GM18951 (cell line): ENCODE data around the gene IFNB1.

Experiments
- POLR2A ChIP-seq: IDR thresholded peaks from 4 replicates; pipeline ENCODE4 v1.6.1; 2011; ENCODE audit warnings: mild to moderate bottlenecking; ENCODE audit not compliant: insufficient read length, insufficient read depth; ENCODE audit errors: extremely low read depth
- in situ Hi-C: fragments of 300-500 bp; cut with MboI; formaldehyde crosslinking; loops from one replicate; pipeline ENCODE4 v1.12.0; 2022; ENCODE audit warnings: low sequenced_read_pairs, mixed read lengths, inconsistent platforms; ENCODE audit not compliant: unreplicated experiment

Gene IFNB1

DNA sequence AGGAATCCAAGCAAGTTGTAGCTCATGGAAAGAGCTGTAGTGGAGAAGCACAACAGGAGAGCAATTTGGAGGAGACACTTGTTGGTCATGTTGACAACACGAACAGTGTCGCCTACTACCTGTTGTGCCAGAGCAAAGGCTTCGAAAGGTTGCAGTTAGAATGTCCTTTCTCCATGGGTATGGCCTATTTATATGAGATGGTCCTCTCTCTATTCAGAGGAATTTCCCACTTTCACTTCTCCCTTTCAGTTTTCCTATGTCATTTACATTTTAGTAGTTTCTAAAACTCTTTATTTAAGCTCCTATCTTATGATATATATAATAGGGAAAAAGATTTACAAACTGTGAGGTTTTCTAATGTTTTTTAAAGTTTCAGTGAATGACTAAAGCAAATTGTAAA lies at the start of gene IFNB1:
Gene IFNB1, minus strand, starts transcription at position 162 of the 400 bp plus-strand sequence. Its CDS starts 73 bp downstream, at position 89.
- in situ Hi-C loops: no loop called here
- no peak for TF ChIP-seq POLR2A

DNA sequence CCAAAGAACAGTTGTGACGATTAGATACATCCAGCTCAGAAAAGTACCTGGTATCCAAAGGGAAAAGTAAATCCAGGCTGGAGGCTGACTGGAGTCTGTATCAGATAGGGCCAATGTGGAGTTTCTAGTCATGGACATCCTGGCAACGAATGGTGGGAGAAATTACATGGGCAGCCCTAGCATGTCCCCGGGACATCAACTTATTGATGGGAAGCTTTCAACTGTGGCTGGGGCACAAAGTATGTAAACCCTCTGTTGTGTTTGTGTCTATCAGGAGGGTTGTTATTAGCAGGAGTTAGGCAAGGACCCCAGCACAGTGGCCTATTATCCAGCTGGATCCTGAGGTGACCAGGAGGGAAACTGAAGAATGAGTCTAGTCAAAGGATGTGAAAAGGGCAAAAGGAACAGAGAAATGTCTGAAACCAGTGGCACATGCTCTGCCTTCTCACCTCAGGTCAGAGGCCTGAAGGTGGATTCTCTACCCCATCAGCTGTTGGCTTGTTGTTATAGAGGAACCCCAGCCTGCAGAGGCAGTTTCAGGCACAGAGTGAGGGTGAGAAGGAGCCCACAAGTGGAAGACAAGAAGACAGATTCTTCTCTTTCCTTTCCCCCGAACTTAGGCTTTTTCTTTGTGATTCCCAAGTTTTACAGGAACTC lies 44.0 kb upstream of the IFNB1 start:
- in situ Hi-C loops: loop anchor here (25.0 kb wide), 2 partner anchors 759 to 1634 kb away; no protein-coding TSS in a partner anchor
- no peak for TF ChIP-seq POLR2A

DNA sequence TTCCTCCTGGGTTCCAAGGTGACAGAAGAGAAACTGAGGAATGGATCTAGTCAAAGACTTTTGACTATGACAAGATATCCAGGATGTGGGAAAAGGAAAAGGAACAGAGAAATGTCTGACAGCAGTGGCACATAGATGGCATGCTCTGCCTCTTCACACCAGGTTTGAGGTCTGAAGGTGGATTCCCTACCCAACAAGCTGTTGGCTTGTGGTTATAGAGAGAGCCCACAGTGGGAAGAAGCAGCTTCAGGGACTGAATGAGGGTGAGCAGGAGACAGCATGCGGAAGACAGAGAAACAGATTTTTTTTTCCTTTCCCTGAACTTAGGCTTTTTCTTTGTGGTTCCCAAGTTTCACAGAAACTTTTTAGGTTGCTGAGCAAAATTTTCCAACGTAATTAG lies 43.3 kb upstream of the IFNB1 start:
- no peak for TF ChIP-seq POLR2A
- in situ Hi-C loops: loop anchor here (25.0 kb wide), 2 partner anchors 759 to 1634 kb away; no protein-coding TSS in a partner anchor

DNA sequence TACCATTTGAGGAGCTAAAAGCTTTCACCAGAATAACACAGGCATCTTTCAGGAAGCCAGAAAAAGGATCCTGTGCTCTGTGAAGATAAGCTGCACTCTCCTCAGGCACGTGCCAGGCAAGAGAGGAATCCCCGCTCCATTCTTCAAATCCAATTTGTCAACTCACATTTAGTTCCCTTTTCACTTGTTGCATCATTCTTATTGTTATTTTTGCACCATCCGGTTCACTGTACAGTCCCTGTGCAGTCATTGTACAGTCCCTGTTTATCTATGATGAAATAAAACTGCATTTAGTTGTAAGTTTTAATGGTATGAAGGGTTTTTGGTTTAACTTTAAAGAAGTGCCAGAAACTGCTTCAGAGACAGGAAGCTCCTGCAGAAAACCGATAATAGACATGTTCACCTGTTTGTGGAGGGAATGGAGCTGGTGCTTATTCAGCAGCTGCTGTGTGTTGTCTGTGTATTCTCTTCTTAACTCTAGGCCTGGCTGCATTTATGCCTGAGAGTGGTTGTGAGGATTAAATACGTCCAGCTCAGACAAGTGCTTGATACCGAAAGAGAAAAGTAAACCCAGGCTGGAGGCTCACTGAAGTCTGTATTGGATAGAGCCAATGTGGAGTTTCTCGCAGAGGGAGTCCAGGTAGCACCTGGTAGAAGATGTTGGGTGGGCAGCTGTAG lies 41.5 kb upstream of the IFNB1 start:
- in situ Hi-C loops: loop anchor here (10.0 to 25.0 kb wide), 3 partner anchors 757 to 1632 kb away; no protein-coding TSS in a partner anchor

DNA sequence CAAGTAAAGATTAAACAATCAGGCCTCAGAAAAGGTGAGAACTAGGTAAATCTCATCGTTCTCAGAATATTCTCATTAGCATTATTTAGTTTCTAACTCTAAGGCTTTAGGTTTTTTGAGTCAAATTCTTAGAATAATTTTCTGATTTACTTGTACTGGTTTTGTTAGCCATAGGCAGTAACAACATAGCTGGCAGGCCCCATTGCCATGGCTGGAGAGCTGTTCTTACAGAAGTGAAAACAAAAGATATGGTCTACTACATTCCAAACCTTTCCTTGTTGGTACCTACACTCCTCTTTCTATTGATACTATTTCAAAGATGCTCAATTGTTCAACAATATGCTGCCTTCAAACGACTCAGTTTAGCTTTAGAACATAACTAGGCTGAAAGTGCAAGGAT lies 36.6 kb upstream of the IFNB1 start:
- in situ Hi-C loops: loop anchor here (10.0 to 25.0 kb wide), 3 partner anchors 752 to 1627 kb away; no protein-coding TSS in a partner anchor
- no peak for TF ChIP-seq POLR2A

More for the DNA sequence above, 41.5 kb upstream of the IFNB1 start:
- no peak for TF ChIP-seq POLR2A

DNA sequence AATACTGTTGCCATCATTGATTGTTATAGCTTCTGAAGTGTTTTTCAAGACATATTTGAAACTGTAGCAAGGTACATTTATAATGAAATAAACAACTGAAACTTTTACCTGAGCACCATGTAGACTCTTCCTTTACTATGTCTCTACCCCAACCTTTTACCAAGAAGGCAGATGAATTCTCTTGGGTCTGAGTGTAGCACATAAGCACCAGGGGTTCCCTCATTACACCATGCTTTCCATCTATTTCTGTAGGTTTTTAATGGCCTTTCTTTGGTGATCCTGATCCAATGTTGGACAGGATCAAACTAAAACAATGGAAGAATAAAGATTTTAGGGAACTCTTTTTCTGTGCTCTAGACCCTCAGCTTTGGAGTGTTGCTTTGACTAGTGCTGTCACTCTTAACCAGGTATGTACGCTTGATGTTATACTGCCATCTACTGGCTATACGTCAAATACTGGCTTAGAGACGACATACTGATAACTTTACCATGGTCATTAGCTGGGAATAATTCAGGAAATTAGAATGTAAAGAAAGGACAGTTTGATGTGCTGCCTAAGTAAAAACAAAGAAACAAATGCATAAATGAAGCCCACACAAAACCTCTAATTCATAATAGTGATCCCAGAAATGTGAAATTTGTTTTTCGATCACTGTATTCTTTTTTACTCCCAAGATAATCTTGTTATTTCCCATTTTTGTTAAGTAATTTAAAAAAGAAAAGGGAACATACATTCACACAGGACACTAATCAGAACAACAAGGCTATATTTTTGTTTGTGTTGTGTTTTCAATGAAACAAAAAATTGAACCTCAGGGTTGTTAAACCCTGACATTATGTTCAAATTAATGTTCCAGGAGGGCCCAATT lies 33.2 kb upstream of the IFNB1 start:
- TF ChIP-seq POLR2A: no peak
- in situ Hi-C loops: loop anchor here (10.0 to 25.0 kb wide), 3 partner anchors 749 to 1624 kb away; no protein-coding TSS in a partner anchor

DNA sequence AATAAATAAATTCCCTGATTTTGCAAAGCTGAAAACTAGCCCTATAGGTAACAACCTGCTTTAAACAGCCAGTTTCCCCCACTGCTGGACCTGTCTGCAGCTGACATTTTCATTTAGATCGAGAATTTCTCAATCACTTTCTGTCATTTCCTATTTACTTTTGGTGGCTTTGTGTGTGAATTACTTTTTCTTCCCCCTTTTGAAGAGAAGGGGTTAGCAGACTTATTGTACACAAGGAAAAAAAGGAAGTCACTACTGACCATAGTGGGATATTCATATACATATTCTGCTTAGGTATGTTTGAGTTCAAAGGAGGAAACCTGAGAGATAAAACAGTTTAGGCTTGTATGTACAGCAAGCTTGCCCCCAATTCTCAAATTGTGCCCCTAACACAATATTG lies 27.0 kb upstream of the IFNB1 start:
- TF ChIP-seq POLR2A: no peak
- in situ Hi-C loops: loop anchor here (10.0 to 25.0 kb wide), 3 partner anchors 480 to 1617 kb away; partner anchors contain the start of gene MLLT3

DNA sequence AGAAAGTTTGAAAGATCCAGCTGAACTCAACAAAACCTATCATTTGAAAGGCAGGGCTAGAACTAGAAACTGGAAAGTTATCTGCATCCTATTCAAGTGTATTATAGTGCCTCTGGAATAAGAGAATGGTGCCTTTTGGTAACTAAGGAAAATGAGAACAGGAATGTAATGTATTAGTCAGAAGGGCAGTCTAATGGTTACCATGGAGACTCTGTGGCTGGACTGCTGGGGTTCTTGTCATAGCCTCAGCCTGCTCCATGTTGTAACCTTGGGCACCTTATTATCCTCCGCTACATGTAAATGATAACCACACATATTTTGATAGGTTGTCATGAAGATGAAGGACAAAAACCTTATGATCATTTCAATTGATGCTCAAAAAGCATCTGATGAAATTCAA lies 24.6 kb upstream of the IFNB1 start:
- TF ChIP-seq POLR2A: no peak
- in situ Hi-C loops: loop anchor here (10.0 to 25.0 kb wide), 3 partner anchors 478 to 1615 kb away; partner anchors contain the start of gene MLLT3

DNA sequence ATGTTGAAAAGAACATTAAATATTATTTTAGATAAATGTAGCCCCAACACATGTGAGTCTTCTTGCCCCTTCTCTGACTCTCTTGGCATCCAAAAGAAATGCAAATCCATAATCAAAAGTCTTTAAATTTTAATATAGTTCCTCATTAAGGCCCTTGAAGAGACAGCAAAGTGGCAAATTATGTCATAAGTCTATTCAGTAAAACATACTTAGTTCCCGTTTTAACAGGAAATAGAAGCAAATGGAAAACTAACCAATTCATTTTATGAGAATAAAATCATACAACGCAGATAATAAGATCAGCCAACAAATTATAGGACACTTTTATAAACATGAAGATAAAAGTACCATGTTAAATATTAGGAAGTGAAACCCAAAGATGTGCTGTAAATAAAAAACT lies 20.1 kb upstream of the IFNB1 start:
- in situ Hi-C loops: no loop called here
- no peak for TF ChIP-seq POLR2A

DNA sequence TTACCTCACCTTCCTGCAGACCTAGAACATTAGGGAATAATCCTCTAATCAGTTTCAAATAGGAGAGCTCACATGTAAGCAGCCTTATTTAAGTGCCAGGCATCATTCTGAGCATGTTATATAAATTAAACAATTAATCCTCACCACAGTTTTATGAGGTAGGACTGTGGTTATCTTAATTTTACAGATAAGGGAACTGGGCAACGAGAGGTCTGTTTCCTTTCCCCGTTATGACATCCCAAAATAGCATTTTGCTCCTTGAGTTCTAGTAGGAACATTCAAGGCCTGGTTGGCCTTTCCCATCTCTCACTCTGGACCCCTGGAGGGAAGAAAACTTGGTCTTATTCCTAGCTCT lies 19.1 kb upstream of the IFNB1 start:
- in situ Hi-C loops: no loop called here
- TF ChIP-seq POLR2A: no peak

DNA sequence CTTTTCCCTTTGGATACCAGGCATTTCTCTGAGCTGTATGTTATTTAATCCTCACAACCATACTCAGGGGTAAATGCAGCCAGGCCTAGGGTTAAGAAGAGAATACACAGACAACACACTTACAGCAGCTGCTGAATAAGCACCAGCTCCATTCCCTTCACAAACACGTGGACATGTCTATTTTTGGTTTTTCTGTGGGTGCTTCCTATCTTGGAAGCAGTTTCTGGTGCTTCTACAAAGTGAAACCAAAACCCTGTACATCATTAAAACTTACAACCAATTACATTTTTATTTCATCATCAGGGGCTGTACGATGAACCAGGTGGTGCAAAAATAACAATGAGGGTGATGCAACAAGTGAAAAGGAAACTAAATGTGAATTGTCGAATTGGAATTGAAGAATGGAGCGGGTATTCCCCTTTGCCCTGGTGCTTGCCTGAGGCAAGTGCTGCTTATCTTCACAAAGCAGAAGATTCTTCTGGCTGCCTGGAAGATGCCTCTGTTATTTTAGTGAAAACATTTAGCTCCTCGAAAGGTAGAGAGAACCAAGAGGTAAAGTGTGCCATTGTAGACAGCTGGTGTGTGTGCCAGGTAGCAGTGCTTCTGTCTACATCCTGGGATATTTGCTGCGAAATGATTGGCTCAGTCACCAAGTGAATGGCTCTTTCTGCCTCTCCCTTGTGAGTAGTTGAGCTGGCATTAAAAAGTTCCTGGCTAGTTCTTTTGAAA lies 18.6 kb upstream of the IFNB1 start:
- in situ Hi-C loops: no loop called here
- no peak for TF ChIP-seq POLR2A

DNA sequence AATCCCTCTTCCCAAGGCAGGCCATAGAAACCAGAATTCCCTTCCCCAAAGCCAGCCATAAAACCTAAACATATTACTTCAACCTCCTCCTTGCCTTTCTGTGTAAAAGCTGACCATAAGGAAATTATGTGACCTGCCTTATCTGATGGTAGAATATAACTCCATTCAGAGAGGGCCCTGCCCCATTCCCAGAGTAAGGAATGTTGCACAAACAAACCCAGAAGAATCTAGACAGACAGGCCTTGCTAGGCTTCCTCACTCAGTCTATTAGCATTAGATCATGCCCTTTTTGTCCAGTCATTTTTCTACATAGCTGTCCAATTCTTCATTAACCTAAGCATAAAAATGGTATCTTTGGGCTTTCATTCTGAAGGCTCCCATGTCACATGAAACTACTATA lies 17.8 kb upstream of the IFNB1 start:
- in situ Hi-C loops: no loop called here
- TF ChIP-seq POLR2A: no peak
